ENCODE results near the gene OR51A2. TPM values are rescaled to one million over a fixed set of nuclear protein-coding genes. Genes with fewer than 3 reads are reported as not detected.
A peak's percentile ranks its signal among the peaks of the same experiment; 100 is the strongest.
"Not testable (repeated sequence)": the region's sequence is repeated elsewhere in the genome, so short reads cannot be mapped to it uniquely, and the experiment has no call there.

The OR51A2 gene, protein sequence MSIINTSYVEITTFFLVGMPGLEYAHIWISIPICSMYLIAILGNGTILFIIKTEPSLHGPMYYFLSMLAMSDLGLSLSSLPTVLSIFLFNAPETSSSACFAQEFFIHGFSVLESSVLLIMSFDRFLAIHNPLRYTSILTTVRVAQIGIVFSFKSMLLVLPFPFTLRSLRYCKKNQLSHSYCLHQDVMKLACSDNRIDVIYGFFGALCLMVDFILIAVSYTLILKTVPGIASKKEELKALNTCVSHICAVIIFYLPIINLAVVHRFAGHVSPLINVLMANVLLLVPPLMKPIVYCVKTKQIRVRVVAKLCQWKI
- polyA plus RNA-seq (ENCODE audit: insufficient read length in 4 of 4): not detected

DNA sequence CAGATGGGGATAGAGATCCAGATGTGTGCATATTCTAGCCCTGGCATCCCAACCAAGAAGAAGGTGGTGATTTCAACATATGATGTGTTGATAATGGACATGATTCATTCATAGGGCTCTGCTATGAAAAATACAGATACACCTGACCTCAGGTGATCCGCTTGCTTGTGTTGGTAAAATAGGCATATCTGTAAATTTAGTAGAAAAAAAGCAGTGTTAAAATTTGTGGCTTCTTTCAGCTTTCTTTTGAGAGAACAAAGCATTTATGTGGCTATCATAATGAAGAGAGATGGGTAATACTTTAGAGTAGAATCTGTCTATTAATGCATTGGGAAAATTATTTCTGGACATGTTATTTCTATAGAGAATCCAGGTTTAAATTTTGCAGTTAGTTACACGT lies at the start of gene OR51A2:
TSS of gene OR51A2 (minus strand) at position 101 of the 400 bp plus-strand sequence. CDS start at position 101, 0 bp downstream.
- DNase-seq (ENCODE audit: low read depth in 4 of 4, low spot score in 2 of 4): not testable (repeated sequence)

DNA sequence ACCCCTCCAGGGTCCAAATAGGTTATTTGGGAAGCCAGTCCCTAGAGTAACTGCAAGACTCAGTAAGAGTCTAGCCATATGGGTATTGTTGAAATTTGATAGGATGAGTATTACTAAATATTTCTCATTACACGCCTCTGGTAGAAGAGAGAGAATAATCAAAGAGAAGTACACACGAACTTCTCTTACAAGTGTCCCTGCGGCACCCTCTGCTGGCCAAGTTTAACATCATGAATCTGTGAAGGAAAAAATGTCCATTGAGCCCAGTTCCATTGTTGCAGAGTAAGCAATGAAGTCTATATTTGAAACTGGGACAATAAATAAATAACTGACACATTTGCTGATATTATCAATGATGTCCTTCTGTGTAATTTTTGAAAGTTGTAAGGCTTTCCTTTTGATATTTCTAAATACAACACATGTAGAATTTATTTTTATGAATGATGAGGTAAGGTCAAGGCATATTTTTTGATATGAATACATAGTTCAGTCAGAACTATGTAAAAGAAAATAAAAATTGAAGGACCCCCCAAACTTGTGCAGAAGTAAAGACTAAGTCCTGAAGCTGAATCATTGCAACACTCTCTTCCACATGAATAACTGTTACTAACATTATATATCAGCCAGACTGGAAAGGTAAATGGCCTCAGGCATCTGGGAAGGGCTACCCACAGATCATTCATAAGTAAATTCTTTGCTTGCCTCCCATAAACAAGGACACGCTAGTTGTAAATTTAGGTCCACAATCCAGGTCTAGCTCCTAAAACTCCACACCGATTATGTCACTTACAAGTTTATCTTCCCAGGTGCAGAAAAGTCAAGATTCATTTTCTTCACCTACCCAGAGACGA lies 49.1 kb upstream of the OR51A2 start:
- peak in 3 of 4 donors; percentile 18 to 49 (median 23) for DNase-seq (ENCODE audit: low read depth in 4 of 4, low spot score in 2 of 4)

DNA sequence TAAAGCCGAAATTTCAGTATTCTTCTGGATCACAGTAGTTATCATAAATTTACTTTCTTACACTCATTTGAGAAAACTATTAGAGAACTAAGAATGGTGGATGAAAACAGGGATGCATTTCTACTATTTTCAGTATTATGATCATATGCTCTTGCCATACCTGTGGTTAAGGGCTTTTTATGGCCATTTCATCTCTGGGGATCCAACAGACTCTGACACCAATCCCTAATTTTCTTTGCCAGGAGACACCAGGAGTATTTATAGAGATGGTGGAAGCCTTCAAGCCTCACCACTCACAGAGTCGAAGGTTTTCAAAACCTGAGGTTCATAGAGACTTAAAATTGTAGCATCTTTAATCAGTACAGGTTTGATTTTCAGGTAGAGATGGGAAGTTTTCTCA lies 39.0 kb upstream of the OR51A2 start, which contains the start of gene OR51L1:
TSS of gene OR51L1 (plus strand) at position 301 of the 400 bp plus-strand sequence. CDS start 4,132 bp downstream, outside the sequence.
- DNase-seq (ENCODE audit: low read depth in 4 of 4, low spot score in 2 of 4): no peak

DNA sequence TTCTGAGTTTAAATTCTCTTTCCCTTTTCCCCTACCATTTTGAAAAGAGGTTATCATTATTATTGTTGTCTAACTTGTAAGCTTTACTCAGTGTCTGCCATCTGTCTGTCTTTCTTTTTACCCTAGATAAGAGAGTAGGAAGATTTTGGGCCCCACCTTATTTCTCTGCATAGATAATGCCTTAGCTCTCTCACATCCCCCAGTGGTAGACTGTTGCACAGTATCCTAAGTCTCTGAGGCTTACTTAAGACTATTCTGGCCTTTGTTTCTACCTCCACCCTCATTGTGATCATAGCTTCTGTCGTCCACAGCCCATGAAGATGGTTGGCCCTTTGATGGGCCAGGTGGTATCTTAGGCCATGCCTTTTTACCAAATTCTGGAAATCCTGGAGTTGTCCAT lies 35.5 kb upstream of the OR51A2 start:
- no peak for DNase-seq (ENCODE audit: low read depth in 4 of 4, low spot score in 2 of 4)

DNA sequence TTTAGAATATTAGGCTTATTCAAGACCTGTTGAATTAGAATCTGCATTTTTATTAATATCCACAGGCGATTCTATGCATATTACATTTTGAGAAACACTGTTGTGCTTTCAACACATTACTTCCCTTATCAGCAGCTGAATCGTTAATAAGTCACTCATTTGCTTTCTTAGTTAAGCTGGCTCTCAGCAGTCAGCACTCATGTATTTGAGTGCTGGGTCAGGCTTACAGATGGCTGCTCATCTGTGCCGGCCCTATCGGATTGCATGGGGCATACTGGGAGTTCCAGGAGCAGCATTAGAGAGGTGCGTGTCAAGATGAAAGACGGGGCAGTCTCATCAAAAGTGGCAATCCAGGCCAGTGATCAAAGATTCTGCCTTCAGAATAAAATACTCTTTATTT lies 28.3 kb upstream of the OR51A2 start:
- peak in 3 of 4 donors; percentile 32 to 63 (median 42) for DNase-seq (ENCODE audit: low read depth in 4 of 4, low spot score in 2 of 4)

DNA sequence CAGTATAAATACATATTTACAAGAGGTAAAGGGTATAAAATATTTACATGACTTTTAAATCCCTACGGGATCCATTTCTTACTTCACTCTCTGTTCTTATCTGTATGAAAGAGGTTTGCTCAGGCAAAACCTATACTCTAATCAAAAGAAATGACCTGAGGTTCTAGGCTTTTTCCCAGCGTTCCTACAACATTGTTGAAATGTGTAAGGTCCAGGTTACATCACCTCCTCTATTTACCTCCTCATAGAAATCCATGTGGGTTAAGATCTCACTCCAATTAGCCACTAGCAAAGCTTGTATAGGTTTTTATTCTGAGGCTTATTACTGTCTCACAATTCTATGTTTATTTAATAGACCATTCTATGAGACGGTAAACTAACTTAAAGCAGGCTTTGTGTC lies 27.2 kb upstream of the OR51A2 start:
- no peak for DNase-seq (ENCODE audit: low read depth in 4 of 4, low spot score in 2 of 4)

DNA sequence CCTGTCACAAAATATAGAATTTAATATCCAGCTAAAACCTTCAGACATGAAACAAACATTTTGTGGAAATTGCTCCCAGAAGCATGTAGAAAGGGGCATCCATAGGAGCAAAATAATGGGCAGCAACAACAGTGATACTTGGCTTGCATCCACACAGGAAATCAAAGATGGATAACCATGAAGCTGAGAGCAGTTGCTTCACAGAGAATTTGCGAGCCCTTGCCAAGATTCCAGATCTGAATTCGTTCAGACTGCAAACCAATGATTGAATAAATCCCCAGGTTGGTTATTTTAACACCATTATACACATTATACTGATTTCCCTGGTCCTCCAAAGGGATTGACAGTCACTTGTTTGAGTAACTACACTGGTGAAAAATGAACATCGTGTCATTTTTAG lies 23.5 kb upstream of the OR51A2 start:
- no peak for DNase-seq (ENCODE audit: low read depth in 4 of 4, low spot score in 2 of 4)

DNA sequence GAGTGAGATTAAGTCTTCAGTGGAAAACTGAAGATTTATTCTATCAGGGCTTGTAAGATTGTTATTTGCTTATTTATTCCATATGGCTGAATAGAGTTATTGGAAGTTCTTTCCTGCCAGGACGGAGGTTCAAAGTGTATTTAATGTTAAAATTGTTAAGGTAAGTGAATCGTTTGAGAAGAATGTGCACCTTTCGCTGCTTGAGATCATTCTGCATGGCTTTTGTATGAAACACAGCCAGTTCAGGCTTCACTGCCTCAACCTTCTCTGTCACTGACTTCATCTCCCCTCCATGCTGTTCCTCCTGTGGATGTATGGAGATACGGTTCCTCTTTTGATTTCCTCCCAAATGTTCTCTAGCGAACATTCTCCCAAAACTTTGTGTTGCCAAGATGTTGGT lies 19.9 kb upstream of the OR51A2 start:
- no peak for DNase-seq (ENCODE audit: low read depth in 4 of 4, low spot score in 2 of 4)

DNA sequence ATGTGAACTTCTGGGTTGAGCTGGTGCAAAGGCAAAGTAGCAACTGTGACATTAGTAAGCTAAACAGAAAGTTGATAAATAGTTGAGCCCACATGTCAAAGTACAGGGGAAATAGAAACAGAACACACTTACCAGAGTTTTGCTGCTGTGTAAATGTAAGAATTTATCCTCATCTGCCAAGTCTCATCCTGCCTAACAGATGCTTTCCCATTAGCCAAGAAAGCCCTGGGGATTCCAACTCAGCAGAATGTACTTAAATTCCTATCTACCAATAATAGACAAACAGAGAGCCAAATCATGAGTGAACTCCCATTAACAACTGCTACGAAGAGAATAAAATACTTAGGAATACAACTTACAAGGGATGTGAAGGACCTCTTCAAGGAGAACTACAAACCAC lies 7.3 kb upstream of the OR51A2 start:
- DNase-seq (ENCODE audit: low read depth in 4 of 4, low spot score in 2 of 4): no peak

DNA sequence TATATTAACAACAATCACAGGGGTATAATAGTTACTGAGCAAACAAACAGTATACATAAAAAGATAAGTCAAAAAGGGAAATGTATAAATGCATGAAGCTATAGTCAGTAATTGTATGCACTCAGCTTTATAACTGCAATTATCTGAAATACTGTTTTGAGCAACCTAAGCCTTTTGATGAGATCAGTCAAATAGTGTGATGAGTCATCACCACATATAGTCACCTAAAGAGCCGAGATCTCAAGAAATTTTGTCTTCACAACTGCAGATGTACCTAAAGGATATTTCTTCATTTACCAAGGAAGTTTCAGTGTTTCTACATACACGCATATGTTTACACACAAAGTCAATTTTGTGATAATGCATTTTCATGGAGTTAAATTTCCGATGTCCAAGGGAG lies 5.4 kb upstream of the OR51A2 start:
- no peak for DNase-seq (ENCODE audit: low read depth in 4 of 4, low spot score in 2 of 4)

DNA sequence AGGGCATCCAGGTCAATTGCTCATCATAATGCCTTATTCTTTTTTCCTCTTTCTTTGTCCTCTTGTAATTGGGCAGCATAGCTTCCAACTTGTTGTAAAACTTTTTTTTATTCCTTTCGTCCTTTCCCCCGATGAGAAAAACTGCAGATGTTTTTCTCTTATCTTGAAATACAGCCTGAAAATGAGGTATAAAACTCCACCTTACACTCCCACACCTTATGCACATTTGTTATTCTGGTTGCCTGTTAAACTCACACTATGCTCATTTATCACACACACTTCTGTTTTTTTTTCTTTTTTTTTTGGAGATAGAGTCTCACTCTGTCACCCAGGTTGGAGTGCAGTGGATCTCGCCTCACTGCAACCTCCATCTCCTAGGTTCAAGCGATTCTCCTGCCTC lies 1.9 kb upstream of the OR51A2 start:
- no peak for DNase-seq (ENCODE audit: low read depth in 4 of 4, low spot score in 2 of 4)

DNA sequence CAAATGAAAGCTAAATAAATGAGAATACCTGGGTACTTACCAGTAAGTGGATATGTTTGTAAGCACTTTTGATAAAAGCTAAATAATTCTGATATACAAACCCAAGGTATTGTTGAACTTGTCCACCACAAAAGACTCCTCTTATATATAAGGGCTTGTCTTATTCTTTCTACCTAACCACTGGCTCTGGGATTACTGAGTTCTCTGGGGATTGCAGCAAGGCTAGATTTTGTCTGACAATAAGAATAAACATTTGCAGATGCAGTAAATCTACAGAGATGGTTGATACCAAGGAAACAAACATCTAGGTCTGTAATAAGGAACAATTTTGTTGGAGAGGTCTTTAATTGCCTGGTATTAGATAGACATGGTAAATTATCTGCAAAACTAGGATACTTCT lies 8.0 kb downstream of the OR51A2 start, which contains the start of gene OR51A4:
TSS of gene OR51A4 (minus strand) at position 101 of the 400 bp plus-strand sequence. CDS start 505 bp downstream, outside the sequence.
- no peak for DNase-seq (ENCODE audit: low read depth in 4 of 4, low spot score in 2 of 4)

DNA sequence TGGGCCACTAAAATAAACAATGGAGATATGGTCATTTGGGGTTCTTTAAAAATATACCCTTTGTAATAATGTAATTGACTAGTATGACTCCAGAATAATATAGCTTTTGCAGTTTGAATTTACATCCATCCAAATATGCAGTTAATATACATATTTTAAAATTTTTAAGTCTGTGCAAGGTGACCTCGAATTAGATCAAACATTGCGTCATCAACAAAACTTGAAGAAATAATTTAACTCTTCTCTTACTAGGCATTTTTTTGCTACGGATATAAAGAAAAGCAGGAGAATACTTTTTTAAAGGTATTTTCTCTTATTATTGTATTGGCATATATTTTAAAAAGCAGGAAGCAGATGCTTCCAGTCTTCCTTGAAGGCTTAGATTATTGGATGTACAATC lies 18.8 kb downstream of the OR51A2 start:
- no peak for DNase-seq (ENCODE audit: low read depth in 4 of 4, low spot score in 2 of 4)

DNA sequence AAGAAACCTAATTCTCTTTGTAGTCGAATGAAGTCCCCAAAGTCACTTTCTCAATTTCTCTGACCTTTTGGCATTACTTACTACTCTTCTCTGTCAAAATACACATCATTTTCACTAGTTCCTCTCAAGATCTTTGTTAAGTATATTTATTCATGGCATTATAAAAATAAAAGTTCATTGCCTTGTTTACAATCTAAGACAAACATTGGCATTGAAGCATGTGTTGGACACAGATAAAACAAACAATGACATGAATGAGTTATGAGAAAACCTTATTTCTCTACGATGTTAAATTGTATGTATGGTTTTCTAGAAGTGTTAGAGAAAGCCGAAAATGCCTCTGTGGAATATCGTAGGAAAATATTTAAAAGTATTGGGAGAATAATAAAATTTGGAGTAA lies 22.8 kb downstream of the OR51A2 start:
- DNase-seq (ENCODE audit: low read depth in 4 of 4, low spot score in 2 of 4): no peak

DNA sequence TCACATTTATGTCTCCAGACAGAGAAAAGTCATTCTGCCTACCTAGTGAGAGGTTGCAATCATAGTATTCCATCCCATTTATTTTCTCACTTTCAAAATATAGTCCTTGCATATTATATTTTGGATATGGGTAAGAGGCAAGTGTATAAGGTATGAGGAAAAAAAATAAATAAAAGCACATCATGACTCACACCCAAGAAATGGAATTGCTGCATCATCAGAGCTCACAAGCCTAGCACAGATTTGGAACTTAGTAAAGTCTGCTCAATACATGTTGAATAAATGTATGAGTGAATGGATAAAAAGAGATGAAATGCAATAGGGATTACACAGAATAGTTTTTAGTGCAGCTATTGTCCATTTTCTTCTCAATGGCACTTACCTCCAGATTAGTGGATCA lies 28.9 kb downstream of the OR51A2 start:
- no peak for DNase-seq (ENCODE audit: low read depth in 4 of 4, low spot score in 2 of 4)

DNA sequence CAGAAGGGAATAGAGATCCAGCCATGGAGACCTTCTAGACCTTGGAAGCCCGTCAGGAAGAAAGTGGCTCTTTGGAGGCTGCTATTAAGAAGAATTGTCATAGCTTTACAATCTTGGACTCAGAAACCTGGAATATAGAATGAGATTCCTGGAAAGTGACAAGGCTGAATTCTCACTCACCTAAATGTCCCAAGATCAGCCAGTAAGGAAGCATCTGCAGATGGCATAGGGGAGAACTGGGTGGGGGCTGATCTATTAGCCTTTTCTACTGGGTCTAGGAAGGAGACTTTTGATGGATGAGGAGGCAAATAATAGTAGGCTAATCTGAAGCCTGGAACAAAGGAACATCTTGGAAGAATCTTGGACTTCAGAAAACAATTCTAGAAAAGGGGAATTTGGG lies 31.3 kb downstream of the OR51A2 start, which contains the start of gene OR51G1:
TSS of gene OR51G1 (minus strand) at position 101 of the 400 bp plus-strand sequence. CDS start at position 101, 0 bp downstream.
- no peak for DNase-seq (ENCODE audit: low read depth in 4 of 4, low spot score in 2 of 4)

DNA sequence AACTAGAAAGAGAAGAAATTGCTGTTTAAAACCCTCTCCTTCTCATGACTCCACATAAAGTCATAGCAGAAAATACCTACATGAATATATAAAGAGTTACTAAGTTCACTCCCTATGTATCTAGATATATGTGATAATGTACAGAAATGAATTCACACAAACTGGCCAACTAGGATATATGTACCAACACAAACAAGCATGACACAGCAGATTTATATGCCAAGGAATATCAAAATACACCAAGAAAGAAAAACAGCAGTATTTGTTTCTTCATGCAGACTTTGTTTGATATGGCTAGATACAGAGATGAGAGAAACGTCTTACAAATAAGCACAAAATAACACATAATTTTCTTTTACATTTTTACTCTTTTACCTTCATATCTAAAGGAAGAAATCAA lies 33.2 kb downstream of the OR51A2 start:
- DNase-seq (ENCODE audit: low read depth in 4 of 4, low spot score in 2 of 4): no peak

DNA sequence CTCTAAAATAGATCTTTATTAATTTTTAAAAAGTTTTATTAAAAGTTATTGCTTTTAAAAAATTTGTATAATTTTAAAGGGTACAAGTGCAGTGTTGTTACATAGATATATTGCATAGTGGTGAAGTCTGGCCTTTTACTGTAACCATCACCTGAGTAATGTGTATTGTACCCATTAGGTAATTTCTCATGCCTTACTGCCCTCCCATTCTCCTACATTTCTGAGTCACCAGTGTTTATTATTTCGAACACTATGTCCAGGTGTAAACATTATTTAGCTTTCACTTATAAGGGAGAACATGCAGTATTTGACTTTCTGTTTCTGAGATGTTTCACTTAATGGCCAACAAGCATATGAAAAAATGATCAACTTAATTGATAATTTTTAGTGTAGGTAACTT lies 33.7 kb downstream of the OR51A2 start:
- no peak for DNase-seq (ENCODE audit: low read depth in 4 of 4, low spot score in 2 of 4)

DNA sequence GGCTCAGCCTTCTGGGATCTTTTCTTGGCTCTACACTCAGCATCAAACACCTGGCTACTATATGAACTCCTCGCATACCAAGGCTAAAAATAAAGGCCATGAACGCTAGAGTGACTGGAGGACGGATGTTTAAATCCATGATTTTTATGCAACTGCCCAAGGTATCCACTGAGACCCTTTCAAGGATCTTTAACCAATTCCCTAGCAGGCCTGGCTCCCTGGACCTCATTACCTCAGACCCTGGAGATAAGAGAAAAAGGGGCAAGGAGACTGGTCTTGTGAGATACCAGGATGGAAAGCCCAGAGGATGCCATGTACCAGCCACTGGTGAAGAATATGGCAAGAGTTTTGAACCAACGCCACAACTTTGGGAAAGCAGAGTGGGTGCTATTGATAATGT lies 36.3 kb downstream of the OR51A2 start, which contains the start of gene OR51G2:
TSS of gene OR51G2 (minus strand) at position 101 of the 400 bp plus-strand sequence. CDS start 3,687 bp downstream, outside the sequence.
- DNase-seq (ENCODE audit: low read depth in 4 of 4, low spot score in 2 of 4): no peak

DNA sequence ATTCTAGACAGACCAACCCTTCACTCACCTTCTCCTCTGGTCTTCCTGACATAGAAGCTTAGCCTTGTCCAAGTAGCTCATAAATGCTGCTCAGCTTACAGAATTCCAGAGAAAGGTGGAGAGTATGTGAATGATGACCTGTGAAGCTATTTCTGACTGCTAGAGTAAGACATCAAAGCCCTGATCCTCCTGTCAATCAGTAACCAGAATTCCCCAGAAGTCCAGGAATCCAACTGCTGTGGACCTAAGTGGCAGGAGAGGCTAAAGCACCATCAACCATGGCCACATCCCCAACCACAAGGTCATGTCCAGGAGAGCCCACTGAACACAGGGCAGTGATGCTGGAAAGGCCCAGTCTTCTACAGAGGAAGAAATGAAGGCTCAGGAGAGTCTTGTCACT lies 38.9 kb downstream of the OR51A2 start:
- peak in 1 of 4 donors; percentile 2 for DNase-seq (ENCODE audit: low read depth in 4 of 4, low spot score in 2 of 4)
